Smooth muscle cell (in vitro differentiated cells): ENCODE results near the gene CC2D2B. TPM values are rescaled to one million over a fixed set of nuclear protein-coding genes. Genes with fewer than 3 reads are reported as not detected.
A peak's percentile ranks its signal among the peaks of the same experiment; 100 is the strongest.
"Not testable (repeated sequence)": the region's sequence is repeated elsewhere in the genome, so short reads cannot be mapped to it uniquely, and the experiment has no call there.

Experiments used
- DNase-seq: peaks from one replicate; lab custom pipeline; 2025; ENCODE audit not compliant: unreplicated experiment; lab: John Stamatoyannopoulos, UW
- H2AFZ ChIP-seq: fragments of 200-600 bp; sonication (generic); 2 replicates; pipeline ENCODE4 v1.6.0; 2016; ENCODE audit warnings: antibody characterized with exemption, low read depth, mild to moderate bottlenecking
- H3F3A ChIP-seq: fragments of 200-600 bp; sonication (generic); 2 replicates; pipeline ENCODE4 v1.6.0; 2017; ENCODE audit warnings: antibody characterized with exemption, low read depth
- H3K27ac ChIP-seq: fragments of 200-600 bp; sonication (generic); 2 replicates; pipeline ENCODE4 v1.5.1; 2016; ENCODE audit warnings: low read depth, mild to moderate bottlenecking
- H3K27me3 ChIP-seq: fragments of 200-600 bp; sonication (generic); 2 replicates; pipeline ENCODE4 v1.6.1; 2016; ENCODE audit warnings: low read depth, mild to moderate bottlenecking
- H3K36me3 ChIP-seq: fragments of 200-600 bp; sonication (generic); 2 replicates; pipeline ENCODE4 v1.5.1; 2016; ENCODE audit warnings: low read depth
- H3K4me1 ChIP-seq: fragments of 200-600 bp; sonication (generic); 2 replicates; pipeline ENCODE4 v1.5.1; 2016; ENCODE audit warnings: low read depth
- H3K4me2 ChIP-seq: fragments of 200-600 bp; sonication (generic); 2 replicates; pipeline ENCODE4 v1.6.0; 2016; ENCODE audit warnings: mild to moderate bottlenecking
- H3K4me3 ChIP-seq: fragments of 200-600 bp; sonication (generic); 2 replicates; pipeline ENCODE4 v1.5.1; 2016; ENCODE audit warnings: mild to moderate bottlenecking
- H3K79me2 ChIP-seq: fragments of 200-600 bp; sonication (generic); 2 replicates; pipeline ENCODE4 v1.6.0; 2016; ENCODE audit warnings: low read depth, mild to moderate bottlenecking
- H3K9ac ChIP-seq: fragments of 200-600 bp; sonication (generic); 2 replicates; pipeline ENCODE4 v1.6.0; 2016; ENCODE audit warnings: low read depth
- H3K9me3 ChIP-seq: fragments of 200-600 bp; sonication (generic); replicated peaks from 2 replicates; pipeline ENCODE4 v1.5.1; 2016; ENCODE audit warnings: low read depth
- H4K20me1 ChIP-seq: fragments of 200-600 bp; sonication (generic); 2 replicates; pipeline ENCODE4 v1.6.0; 2016; ENCODE audit warnings: low read depth
- CTCF ChIP-seq: fragments of 200-600 bp; sonication (generic); IDR thresholded peaks from 2 replicates; pipeline ENCODE4 v1.5.1; 2017; ENCODE audit warnings: borderline replicate concordance, mild to moderate bottlenecking, antibody characterized with exemption; ENCODE audit not compliant: insufficient read depth, poor library complexity, severe bottlenecking
- WGBS: methylation state at CpG from one replicate; pipeline ENCODE4 v1.1.7; 2016; ENCODE audit warnings: low lambda C conversion rate; 5-methylcytosine and 5-hydroxymethylcytosine counted together
- polyA plus RNA-seq: library from polyadenylated mRNA; unstranded; fragments of >200 nt; fragmentation: Nextera tagmentation; extraction: Ambion mirVana; gene quantifications from 2 replicates; pipeline ENCODE4 v1.2.1, GENCODE V29; 2016
- total RNA-seq: library from RNA; depleted of rRNA; stranded (reverse); fragments of >200 nt; gene quantifications from 2 replicates; pipeline ENCODE4 v1.2.3, GENCODE V29; 2014

Gene CC2D2B
- total and polyA plus RNA-seq, 2 experiments from 2014 or later = not detected

- peaks cover 3% of the 10 kb centered on the region for H3K4me1 ChIP-seq
- no peak overlapping the region for H3K9ac ChIP-seq
- H3K9me3 ChIP-seq = no peaks in the 10 kb centered on the region
- no peaks in the 10 kb centered on the region for H3K36me3 ChIP-seq
- H4K20me1 ChIP-seq = no peaks in the 10 kb centered on the region
- peak overlapping the region; percentile 97 for H3K4me2 ChIP-seq
- no peaks in the 10 kb centered on the region for H3F3A ChIP-seq
- WGBS = 58% methylated on average over 4 of the region's 4 CpGs
- peak overlapping the region; percentile 94 for H2AFZ ChIP-seq
- H3K4me3 ChIP-seq = peak overlapping the region; percentile 74
- no peak for TF ChIP-seq CTCF
- H3K79me2 ChIP-seq = peaks cover 7% of the 10 kb centered on the region
- no peak for DNase-seq
- no peak overlapping the region for H3K27ac ChIP-seq
- H3K27me3 ChIP-seq = peaks cover 6% of the 10 kb centered on the region
Measured at GRCh38 chr10:95908450-95908849, 675 bp downstream of the CC2D2B start.

- peaks cover 3% of the 10 kb centered on the region for H3K4me1 ChIP-seq
- H3K9me3 ChIP-seq = no peaks in the 10 kb centered on the region
- DNase-seq = no peak
- H3K9ac ChIP-seq = no peak overlapping the region
- no peak overlapping the region for H3K4me3 ChIP-seq
- no peak overlapping the region for H3K4me2 ChIP-seq
- H2AFZ ChIP-seq = no peak overlapping the region
- H4K20me1 ChIP-seq = no peaks in the 10 kb centered on the region
- TF ChIP-seq CTCF = no peak
- H3F3A ChIP-seq = no peaks in the 10 kb centered on the region
- H3K79me2 ChIP-seq = peaks cover 7% of the 10 kb centered on the region
- no peak overlapping the region for H3K27ac ChIP-seq
- WGBS = 75% methylated on average over 2 of the region's 2 CpGs
- peaks cover 6% of the 10 kb centered on the region for H3K27me3 ChIP-seq
- H3K36me3 ChIP-seq = no peaks in the 10 kb centered on the region
Measured at GRCh38 chr10:95909561-95909960, 1.8 kb downstream of the CC2D2B start.

- not testable (repeated sequence) for H3K4me1 ChIP-seq, H4K20me1 ChIP-seq, H3K79me2 ChIP-seq, H3K4me2 ChIP-seq, DNase-seq, H3K27me3 ChIP-seq, H3K36me3 ChIP-seq, H3K4me3 ChIP-seq, H3K27ac ChIP-seq, H3F3A ChIP-seq, H3K9me3 ChIP-seq, H2AFZ ChIP-seq, H3K9ac ChIP-seq
Measured at GRCh38 chr10:95916039-95916438, 8.3 kb downstream of the CC2D2B start.

- H3K4me2 ChIP-seq = no peak overlapping the region
- H3K36me3 ChIP-seq = no peaks in the 10 kb centered on the region
- no peak for TF ChIP-seq CTCF
- no peak overlapping the region for H2AFZ ChIP-seq
- H3K4me1 ChIP-seq = no peaks in the 10 kb centered on the region
- H3K27me3 ChIP-seq = no peaks in the 10 kb centered on the region
- H3K4me3 ChIP-seq = no peak overlapping the region
- H3K79me2 ChIP-seq = no peaks in the 10 kb centered on the region
- H4K20me1 ChIP-seq = no peaks in the 10 kb centered on the region
- H3F3A ChIP-seq = no peaks in the 10 kb centered on the region
- WGBS = 91% methylated on average over 6 of the region's 6 CpGs
- DNase-seq = no peak
- H3K27ac ChIP-seq = no peak overlapping the region
- no peaks in the 10 kb centered on the region for H3K9me3 ChIP-seq
- H3K9ac ChIP-seq = no peak overlapping the region
Measured at GRCh38 chr10:95920798-95921426, 13.1 kb downstream of the CC2D2B start.
